GM21515 (cell line): ENCODE results near the gene SLC44A4.
"Not testable (repeated sequence)": the region's sequence is repeated elsewhere in the genome, so short reads cannot be mapped to it uniquely, and the experiment has no call there.

Experiments
- ATAC-seq: cut with Tn5 transposase; IDR thresholded peaks from one replicate; pipeline ENCODE4 v1.9.1; 2021; ENCODE audit not compliant: unreplicated experiment

SLC44A4 gene

DNA sequence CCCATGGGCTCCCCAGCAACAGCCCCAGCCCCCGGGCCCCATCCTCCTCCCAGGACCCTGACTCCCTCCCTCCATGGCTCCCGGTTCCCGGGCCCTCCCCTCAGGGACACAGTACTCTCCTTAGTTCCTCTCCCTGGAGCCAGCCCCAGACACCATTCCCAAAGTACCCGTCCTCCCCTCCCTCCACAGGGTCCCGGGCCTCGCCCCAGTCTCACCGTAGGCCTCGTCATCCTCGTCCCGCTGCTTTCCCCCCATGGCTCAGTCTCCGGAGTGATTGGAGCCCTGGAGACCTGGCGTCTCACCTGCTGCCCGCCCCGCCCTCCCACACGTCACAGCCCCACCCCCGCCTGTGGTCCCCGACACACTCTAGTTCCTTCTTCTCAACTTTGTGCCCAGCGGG lies at the start of gene SLC44A4:
Gene SLC44A4, minus strand, starts transcription at position 272 of the 400 bp plus-strand sequence. Its CDS starts 17 bp downstream, at position 255.
- no peak for ATAC-seq

GRCh38 chr6:31928672-31928939 lies 49.8 kb upstream of the SLC44A4 start:
- no peak for ATAC-seq

DNA sequence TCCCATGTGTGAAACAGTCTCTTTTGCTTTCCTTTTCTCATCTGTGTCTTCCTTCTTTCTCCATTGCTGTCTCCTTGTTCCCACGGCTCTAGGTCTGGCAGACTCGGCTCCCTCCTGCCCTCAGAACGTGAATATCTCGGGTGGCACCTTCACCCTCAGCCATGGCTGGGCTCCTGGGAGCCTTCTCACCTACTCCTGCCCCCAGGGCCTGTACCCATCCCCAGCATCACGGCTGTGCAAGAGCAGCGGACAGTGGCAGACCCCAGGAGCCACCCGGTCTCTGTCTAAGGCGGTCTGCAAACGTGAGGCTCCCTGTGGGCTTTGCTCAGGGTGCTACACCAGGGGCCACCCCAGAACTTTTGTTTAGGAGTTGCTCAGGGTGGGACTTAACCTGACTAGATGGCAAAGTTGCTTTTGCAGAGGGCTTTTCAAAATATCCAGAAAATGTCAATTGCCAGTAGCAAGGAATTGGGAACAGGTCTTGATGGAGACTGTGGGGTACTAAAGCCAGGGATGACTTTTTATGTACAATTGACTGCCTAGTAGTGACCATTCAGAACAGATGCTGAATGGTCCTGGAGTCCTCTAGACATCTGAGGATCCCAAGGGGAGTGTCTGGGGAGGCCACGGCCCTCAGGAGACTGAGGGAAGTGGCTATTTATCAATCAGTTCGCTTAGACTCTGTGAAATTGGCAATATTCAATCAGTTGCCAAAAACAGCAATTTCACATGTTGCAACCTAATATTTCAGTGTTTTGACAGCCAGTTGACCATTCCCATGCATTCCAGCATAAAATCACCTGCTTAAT lies 49.3 kb upstream of the SLC44A4 start:
- no peak for ATAC-seq

DNA sequence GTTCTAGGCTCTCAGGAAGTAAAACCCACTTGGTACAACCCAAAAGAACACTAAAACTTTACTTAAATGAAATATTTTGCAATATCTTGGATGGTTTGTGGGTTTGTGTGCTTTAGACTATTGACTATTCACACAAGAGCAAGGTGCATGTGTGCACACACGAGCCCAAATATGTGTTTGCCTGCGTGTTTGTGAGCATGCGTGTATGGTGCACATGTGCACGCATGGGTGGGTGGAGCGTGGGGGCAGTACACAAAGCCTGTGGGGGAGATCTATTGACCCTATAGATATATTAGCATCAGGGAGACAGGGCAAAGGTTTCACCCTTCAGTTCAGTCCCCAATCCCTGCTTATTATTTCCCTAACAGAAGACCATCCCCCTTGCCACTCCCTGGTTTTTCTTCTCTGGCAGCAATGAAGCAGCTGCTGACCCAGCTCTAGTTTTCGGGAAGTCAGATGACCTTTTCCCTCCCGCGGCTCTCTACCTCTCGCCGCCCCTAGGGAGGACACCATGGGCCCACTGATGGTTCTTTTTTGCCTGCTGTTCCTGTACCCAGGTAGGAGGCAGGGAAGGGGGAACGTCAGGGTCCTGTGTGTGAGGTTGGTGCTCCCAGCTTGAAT lies 48.6 kb upstream of the SLC44A4 start, which contains the start of gene C2:
Gene C2, plus strand, starts transcription at position 476 of the 621 bp plus-strand sequence. Its CDS starts 36 bp downstream, at position 512.
- ATAC-seq, result no peak

DNA sequence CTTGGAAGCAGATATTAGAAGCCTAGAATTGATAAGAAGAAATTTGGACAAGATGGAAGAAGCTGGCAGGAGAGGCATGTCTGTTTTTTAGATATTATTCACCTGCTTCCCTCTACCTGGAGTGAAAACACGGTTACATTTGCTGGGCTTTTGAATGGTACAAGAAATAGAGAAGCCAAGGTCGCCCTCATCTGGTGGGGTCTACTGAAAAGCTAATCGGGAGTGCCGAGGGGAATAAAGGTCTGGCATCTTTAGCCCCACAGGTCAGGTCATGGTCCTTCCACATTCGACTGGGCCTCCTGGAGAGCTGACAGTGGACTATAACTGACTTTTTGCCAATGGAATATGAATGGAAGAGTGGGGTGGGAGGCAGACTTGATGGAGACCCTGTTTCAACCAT lies 44.1 kb upstream of the SLC44A4 start:
- no peak for ATAC-seq

DNA sequence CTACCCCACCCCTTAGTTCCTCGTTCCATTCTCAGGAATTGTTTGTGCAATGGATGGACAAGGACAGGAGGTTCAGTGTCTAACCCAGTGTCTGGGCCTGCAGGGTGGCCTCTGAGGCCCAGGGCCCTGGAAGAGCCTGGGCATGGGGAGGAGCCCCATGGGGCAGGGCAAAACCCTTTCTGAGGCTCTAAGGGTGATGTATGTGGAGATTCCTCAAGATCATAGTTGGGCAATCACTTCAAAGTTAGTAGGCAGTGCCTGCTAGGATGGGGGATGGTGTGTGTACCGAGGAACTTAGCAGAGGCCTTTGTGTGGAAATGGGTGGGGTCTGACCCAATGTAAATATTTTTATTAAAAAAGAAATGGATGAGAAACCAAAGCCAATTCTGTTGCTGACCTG lies 42.0 kb upstream of the SLC44A4 start:
- ATAC-seq, result no peak

GRCh38 chr6:31919624-31920303 lies 41.0 kb upstream of the SLC44A4 start:
- ATAC-seq, result no peak

GRCh38 chr6:31918069-31918720 lies 39.4 kb upstream of the SLC44A4 start:
- ATAC-seq, result no peak

DNA sequence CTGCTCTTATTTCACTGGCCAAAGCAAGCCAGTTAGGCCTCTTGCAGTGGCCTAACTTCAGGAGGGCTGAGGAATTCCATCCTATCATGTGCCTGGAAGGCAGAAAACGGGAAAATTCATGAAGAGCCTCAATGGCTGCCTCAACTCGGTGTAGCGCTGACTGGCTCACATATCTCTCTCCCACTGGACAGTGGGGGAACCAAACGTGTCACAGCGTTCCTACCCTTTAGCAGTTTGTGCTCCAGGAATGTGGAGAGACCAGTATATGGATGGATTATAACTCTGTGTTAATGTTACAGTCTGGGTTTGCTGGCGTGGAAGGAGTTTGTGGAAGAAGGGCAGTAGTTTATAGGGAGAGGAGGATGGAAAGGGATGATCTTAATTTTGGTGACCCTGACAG lies 37.0 kb upstream of the SLC44A4 start:
- ATAC-seq, result no peak

GRCh38 chr6:31915351-31915750 lies 36.6 kb upstream of the SLC44A4 start:
- ATAC-seq, result no peak

- no peak for ATAC-seq
Measured at GRCh38 chr6:31911826-31912585, 33.2 kb upstream of the SLC44A4 start.

DNA sequence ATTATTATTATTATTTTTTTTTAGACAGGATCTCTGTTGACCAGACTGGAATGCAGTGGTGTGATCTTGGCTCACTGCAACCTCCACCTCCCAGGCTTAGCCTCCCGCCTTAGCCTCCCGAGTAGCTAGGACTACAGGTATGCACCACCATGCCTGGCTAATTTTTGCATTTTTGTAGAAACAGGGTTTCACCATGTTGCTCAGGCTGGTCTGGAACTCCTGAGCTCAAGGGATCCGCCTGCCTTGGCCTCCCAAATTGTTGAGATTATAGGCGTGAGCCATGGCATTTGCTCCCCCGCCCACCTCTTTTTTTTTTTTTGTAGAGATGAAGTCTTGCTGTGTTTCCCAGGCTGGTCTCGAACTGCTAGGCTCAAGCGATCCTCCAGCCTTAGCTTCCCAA lies 30.5 kb upstream of the SLC44A4 start:
- not testable (repeated sequence) for ATAC-seq

GRCh38 chr6:31908791-31909190 lies 30.0 kb upstream of the SLC44A4 start:
- ATAC-seq, result peak; percentile 81

GRCh38 chr6:31908255-31908654 lies 29.5 kb upstream of the SLC44A4 start:
- not testable (repeated sequence) for ATAC-seq

DNA sequence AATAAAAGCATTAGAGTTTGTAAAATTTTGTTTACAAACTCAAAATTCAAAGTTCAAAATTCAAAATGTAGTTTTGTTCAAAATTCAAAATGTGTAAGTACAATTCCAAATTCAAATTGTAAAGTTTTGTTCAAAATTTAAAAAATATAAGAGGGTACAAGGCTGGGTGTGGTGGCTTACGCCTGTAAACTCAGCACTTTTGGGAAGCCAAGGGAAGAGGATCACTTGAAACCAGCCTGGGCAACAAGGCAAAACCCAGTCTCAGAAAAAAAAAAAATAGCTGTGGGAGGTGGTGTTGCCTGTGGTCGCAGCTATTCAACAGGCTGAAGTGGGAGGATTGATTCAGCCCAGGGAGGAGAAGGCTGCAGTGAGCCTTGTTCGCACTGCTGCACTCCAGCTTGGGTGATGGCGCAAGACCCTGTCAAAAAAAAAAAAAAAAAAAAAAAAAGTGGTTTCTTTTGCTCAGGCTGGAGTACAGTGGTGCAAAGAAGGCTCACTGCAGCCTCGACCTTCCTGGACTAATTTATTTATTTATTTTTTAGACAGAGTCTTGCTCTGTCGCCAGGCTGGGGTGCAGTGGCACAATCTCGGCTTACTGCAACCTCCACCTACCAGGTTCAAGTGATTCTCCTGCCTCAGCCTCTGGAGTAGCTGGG lies 28.5 kb upstream of the SLC44A4 start:
- no peak for ATAC-seq

GRCh38 chr6:31906727-31907126 lies 27.9 kb upstream of the SLC44A4 start:
- not testable (repeated sequence) for ATAC-seq

DNA sequence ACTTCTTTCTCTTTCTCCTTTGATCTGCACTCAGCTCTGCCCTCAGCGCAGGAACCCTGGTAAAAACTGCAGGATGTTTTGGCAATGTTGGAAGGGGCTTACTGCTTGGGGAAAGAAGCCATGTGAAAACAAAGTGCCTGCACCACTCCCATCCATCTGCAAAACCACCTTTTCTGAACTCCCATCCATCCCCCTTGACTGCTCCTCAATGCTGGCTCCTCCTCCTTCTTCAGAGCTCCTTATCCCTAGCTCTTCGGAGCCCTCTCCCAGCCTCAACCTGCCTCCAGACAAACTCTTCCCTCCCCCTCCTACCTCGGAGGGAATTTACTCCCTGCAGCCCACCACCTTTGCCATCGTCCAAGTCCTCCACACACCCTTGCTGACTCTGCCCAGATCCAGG lies 27.3 kb upstream of the SLC44A4 start:
- ATAC-seq, result no peak

DNA sequence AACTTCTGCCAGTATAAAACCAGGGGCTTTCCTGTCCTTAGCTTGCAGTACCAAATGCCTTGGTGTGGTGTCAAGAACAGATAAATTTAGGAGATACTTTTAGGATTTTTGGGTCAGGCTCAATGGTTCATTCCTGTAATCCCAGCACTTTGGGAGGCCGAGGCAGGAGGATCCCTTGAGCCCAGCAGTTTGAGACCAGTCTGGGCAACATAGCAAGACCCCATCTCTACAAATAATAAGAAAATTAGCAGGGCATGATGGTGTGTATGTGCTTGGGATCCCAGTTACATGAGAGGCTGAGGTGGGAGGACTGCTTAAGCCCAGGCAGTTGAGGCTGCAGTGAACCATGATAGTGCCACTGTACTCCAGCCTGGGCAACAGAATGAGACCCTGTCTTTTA lies 26.2 kb upstream of the SLC44A4 start:
- no peak for ATAC-seq

GRCh38 chr6:31903957-31904356 lies 25.2 kb upstream of the SLC44A4 start:
- ATAC-seq, result no peak

- no peak for ATAC-seq
Measured at GRCh38 chr6:31901953-31902643, 23.3 kb upstream of the SLC44A4 start, which contains the start of gene ZBTB12. ZBTB12 (minus strand) TSS chr6:31902086; CDS start chr6:31901305, 781 bp downstream.
